ENCODE data around the gene EGF.

The EGF gene

DNA sequence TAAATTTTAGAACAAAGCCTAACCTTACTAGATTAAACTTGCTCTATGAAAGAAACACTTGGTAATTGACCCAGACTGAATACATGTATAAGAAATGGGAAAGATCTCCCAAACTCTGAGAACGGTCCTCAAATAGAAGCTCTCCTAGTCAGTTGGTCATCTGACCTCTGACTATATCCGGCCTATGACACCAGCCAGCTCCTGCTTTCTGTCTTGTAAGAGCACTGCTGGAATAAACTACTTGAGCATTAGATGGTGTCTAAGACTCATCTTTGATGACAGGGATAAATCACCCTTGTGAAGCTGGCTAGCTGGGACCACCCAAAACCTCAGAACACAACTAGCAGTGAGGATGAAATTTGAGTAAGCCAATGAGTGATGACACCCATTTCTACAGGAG lies 40.6 kb upstream of the EGF start:
- Histone ChIP-seq H3K27ac (replicated peaks) (no peak overlapping the region), H3K4me3 (replicated peaks; ENCODE audit: insufficient read depth, low read length) (no peak overlapping the region), H3K27me3 (ENCODE audit: insufficient read depth, poor library complexity, severe bottlenecking) (no peaks in the 10 kb centered on the region)
- no peak for DNase-seq (ENCODE audit: low read depth in 1 of 2, low spot score in 1 of 2)
- TF ChIP-seq SPI1 (IDR thresholded peaks at IDR 0.05; ENCODE audit: borderline replicate concordance, low read depth), result no peak
- TF ChIP-seq POLR2AphosphoS5 (IDR thresholded peaks at IDR 0.05; ENCODE audit: low read depth), result no peak
- no peak for TF ChIP-seq CTCF (IDR thresholded peaks at IDR 0.05; ENCODE audit: insufficient read depth, low read length)
- TF ChIP-seq, protein P1, sequence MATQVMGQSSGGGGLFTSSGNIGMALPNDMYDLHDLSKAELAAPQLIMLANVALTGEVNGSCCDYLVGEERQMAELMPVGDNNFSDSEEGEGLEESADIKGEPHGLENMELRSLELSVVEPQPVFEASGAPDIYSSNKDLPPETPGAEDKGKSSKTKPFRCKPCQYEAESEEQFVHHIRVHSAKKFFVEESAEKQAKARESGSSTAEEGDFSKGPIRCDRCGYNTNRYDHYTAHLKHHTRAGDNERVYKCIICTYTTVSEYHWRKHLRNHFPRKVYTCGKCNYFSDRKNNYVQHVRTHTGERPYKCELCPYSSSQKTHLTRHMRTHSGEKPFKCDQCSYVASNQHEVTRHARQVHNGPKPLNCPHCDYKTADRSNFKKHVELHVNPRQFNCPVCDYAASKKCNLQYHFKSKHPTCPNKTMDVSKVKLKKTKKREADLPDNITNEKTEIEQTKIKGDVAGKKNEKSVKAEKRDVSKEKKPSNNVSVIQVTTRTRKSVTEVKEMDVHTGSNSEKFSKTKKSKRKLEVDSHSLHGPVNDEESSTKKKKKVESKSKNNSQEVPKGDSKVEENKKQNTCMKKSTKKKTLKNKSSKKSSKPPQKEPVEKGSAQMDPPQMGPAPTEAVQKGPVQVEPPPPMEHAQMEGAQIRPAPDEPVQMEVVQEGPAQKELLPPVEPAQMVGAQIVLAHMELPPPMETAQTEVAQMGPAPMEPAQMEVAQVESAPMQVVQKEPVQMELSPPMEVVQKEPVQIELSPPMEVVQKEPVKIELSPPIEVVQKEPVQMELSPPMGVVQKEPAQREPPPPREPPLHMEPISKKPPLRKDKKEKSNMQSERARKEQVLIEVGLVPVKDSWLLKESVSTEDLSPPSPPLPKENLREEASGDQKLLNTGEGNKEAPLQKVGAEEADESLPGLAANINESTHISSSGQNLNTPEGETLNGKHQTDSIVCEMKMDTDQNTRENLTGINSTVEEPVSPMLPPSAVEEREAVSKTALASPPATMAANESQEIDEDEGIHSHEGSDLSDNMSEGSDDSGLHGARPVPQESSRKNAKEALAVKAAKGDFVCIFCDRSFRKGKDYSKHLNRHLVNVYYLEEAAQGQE (IDR thresholded peaks at IDR 0.05; ENCODE audit: insufficient replicate concordance, low read depth), result no peak
- no peak for TF ChIP-seq GABPA (IDR thresholded peaks at IDR 0.05; ENCODE audit: low read depth)

DNA sequence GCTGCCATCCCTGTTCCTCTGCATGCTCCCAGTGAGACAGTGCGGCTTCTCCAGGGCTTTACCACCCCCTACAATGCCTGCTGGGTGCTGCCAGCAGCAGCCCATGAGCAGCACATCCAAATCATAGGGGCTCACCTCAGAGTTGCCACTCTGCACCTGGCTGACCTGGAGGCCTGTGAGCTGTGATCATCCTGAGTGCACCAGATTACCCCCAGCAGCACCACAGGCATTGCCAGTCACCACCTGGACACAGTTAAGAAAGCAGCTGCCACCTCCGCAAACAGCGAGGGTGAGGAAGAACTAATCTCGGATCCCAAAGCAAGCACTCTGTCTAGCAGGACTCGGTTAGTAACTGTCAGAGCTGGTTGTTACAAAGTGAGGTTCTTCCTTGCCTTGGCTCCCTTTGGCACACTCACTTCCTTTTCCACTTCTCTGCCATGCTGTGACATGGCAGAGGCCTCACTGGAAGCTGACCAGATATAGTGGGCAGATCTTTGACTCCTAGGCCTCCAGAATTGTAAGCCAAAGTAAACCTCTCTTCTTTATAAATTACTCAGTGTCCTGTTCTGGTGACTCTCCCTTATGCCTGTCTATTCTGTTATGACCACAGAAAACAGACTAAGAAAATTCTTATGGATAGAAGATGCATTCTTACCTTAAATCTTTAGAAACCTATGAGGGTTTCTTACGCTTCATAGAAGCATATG lies 39.6 kb upstream of the EGF start:
- Histone ChIP-seq H3K4me3 (replicated peaks; ENCODE audit: insufficient read depth, low read length) (no peak overlapping the region), H3K27me3 (ENCODE audit: insufficient read depth, poor library complexity, severe bottlenecking) (no peaks in the 10 kb centered on the region), H3K27ac (replicated peaks) (no peak overlapping the region)
- TF ChIP-seq, protein P1 (IDR thresholded peaks at IDR 0.05; ENCODE audit: insufficient replicate concordance, low read depth), result no peak
- TF ChIP-seq SPI1 (IDR thresholded peaks at IDR 0.05; ENCODE audit: borderline replicate concordance, low read depth) (no peak), GABPA (IDR thresholded peaks at IDR 0.05; ENCODE audit: low read depth) (no peak), CTCF (IDR thresholded peaks at IDR 0.05; ENCODE audit: insufficient read depth, low read length) (no peak), POLR2AphosphoS5 (IDR thresholded peaks at IDR 0.05; ENCODE audit: low read depth) (no peak)
- DNase-seq (ENCODE audit: low read depth in 1 of 2, low spot score in 1 of 2), result no peak

DNA sequence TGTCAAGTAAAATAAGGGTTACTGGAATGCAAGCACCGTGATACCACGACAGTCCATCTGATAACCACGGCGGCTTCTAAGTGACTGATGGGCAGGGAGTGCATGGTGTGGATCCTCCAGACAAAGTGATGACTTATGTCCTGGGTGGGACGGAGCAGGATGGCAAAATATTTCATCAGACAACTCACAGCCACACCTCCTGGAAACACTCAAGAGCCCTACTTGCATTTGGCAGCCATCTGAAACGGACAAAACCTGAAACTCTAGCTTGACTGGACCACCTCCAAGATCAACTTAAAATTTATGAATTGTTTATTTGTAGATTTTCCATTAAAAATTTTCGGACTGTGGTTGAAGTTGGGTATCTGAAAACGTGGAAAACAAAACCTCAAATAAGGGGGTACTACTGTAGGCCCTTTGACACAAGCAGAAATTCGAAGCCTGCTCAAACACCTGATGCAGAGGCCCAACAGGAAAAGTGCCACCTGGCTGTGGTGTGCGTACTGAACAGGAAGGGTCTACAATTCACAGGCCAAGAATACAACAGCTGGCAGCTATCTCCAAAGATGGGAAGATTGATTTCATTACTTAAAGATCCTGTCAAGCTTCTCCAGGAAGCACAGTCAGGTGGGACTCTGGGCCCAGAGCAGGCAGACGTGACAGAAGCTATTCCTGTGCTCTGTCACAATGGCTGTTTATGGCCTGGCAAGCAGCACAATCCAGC lies 38.7 kb upstream of the EGF start:
- Histone ChIP-seq H3K27ac (replicated peaks) (no peak overlapping the region), H3K27me3 (ENCODE audit: insufficient read depth, poor library complexity, severe bottlenecking) (no peaks in the 10 kb centered on the region), H3K4me3 (replicated peaks; ENCODE audit: insufficient read depth, low read length) (no peak overlapping the region)
- DNase-seq (ENCODE audit: low read depth in 1 of 2, low spot score in 1 of 2), result no peak
- TF ChIP-seq, protein P1 (IDR thresholded peaks at IDR 0.05; ENCODE audit: insufficient replicate concordance, low read depth), result no peak
- TF ChIP-seq POLR2AphosphoS5 (IDR thresholded peaks at IDR 0.05; ENCODE audit: low read depth), result no peak
- no peak for TF ChIP-seq SPI1 (IDR thresholded peaks at IDR 0.05; ENCODE audit: borderline replicate concordance, low read depth)
- no peak for TF ChIP-seq GABPA (IDR thresholded peaks at IDR 0.05; ENCODE audit: low read depth)
- no peak for TF ChIP-seq CTCF (IDR thresholded peaks at IDR 0.05; ENCODE audit: insufficient read depth, low read length)

All from HL-60 (cell line).